PFSK-1 (cell line): ENCODE measurements around the gene NACC1.

ENCODE experiments used
- FOXP2 ChIP-seq: optimal IDR thresholded peaks from 2 replicates; pipeline ENCODE3; 2011; ENCODE audit warnings: borderline replicate concordance, control low read depth, inconsistent platforms; ENCODE audit not compliant: insufficient read depth; ENCODE audit errors: extremely low read length, extremely low read depth
- POLR2AphosphoS5 ChIP-seq: IDR thresholded peaks from 2 replicates; pipeline ENCODE4 v1.6.1; 2012; ENCODE audit warnings: low read depth, mild to moderate bottlenecking, control low read depth, low read length, moderate library complexity
- SIN3A ChIP-seq: IDR thresholded peaks from 2 replicates; pipeline ENCODE4 v1.6.1; 2012; ENCODE audit warnings: mild to moderate bottlenecking, low read length, moderate library complexity, borderline replicate concordance; ENCODE audit not compliant: insufficient read depth
- TAF1 ChIP-seq: IDR thresholded peaks from 2 replicates; pipeline ENCODE4 v1.6.1; 2012; ENCODE audit warnings: low read length, control low read depth, borderline replicate concordance; ENCODE audit not compliant: insufficient read depth
- TF ChIP-seq, protein P1 (sequence below), 2 experiments: IDR thresholded peaks; 2 replicates each; pipeline versions ENCODE4 v1.6.1 to v1.8.0; 2011 to 2012; ENCODE audit warnings: low read depth in 2 of 2, low read length in 2 of 2, control low read depth in 1 of 2, inconsistent platforms in 1 of 2, mild to moderate bottlenecking in 1 of 2, moderate library complexity in 1 of 2; ENCODE audit not compliant: insufficient read depth in 1 of 2

NACC1 gene

GRCh38 chr19:13097463-13098258 is 20.4 kb upstream of the NACC1 start:
- TF ChIP-seq TAF1: no peak
- no peak for TF ChIP-seq SIN3A
- TF ChIP-seq, protein P1, sequence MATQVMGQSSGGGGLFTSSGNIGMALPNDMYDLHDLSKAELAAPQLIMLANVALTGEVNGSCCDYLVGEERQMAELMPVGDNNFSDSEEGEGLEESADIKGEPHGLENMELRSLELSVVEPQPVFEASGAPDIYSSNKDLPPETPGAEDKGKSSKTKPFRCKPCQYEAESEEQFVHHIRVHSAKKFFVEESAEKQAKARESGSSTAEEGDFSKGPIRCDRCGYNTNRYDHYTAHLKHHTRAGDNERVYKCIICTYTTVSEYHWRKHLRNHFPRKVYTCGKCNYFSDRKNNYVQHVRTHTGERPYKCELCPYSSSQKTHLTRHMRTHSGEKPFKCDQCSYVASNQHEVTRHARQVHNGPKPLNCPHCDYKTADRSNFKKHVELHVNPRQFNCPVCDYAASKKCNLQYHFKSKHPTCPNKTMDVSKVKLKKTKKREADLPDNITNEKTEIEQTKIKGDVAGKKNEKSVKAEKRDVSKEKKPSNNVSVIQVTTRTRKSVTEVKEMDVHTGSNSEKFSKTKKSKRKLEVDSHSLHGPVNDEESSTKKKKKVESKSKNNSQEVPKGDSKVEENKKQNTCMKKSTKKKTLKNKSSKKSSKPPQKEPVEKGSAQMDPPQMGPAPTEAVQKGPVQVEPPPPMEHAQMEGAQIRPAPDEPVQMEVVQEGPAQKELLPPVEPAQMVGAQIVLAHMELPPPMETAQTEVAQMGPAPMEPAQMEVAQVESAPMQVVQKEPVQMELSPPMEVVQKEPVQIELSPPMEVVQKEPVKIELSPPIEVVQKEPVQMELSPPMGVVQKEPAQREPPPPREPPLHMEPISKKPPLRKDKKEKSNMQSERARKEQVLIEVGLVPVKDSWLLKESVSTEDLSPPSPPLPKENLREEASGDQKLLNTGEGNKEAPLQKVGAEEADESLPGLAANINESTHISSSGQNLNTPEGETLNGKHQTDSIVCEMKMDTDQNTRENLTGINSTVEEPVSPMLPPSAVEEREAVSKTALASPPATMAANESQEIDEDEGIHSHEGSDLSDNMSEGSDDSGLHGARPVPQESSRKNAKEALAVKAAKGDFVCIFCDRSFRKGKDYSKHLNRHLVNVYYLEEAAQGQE (IDR thresholded peaks at IDR 0.05; ENCODE audit: insufficient read depth in 1 of 2, low read depth in 2 of 2, low read length in 2 of 2): no peak
- no peak for TF ChIP-seq POLR2AphosphoS5
- no peak for TF ChIP-seq FOXP2

- no peak for TF ChIP-seq SIN3A
- TF ChIP-seq, protein P1 (IDR thresholded peaks at IDR 0.05; ENCODE audit: insufficient read depth in 1 of 2, low read depth in 2 of 2, low read length in 2 of 2): no peak
- no peak for TF ChIP-seq FOXP2
- TF ChIP-seq TAF1: no peak
- TF ChIP-seq POLR2AphosphoS5: no peak
Observed at GRCh38 chr19:13098277-13099072, 19.6 kb upstream of the NACC1 start.

DNA sequence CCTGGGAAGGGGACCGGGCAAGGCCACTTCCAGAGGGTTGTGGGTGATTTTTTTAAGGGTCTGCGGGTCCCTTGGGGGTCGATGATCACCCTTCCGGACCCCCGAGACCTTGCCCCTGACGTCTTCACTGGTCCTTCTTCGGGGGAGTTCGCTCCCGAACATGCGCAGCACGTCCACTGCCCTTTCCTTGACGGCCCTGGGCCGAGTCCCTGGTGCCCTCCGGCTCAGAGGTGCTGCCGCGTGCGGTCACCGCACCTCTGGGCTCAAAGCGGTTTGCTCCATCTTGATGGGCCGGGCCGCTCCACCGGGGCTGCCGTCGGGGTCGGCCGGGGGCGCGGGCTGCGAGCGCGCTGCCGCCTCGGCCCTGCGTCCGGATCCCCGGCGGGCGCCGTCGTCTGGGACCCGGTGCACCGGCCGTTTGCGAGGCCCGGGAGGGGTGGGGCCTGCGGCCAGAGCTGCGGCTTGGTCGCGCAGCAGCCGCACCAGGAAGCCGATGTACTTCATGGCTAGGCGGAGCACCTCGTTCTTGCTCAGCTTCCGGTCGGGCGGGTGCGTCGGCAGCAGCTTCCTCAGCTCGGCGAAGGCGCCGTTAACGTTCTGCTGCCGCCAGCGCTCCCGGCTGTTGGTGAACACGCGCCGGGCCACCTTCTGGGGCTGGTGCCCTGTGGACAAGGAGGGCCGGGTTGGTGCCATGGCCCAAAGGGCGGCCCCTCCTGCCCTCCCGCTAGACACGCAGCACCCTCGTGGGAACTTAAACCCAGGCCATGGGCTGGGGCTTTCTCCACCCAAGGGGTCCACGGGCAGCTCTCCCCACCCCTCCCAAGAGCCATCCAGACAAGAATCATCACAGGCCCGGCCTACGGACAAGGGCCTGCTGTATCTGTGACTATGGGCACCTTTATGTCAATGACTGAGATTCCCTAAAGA is 18.7 kb upstream of the NACC1 start:
- TF ChIP-seq FOXP2: no peak

- TF ChIP-seq SIN3A: no peak
Observed at GRCh38 chr19:13100031-13100588, 18.0 kb upstream of the NACC1 start.

GRCh38 chr19:13100841-13101589 is 17.0 kb upstream of the NACC1 start:
- no peak for TF ChIP-seq SIN3A
- TF ChIP-seq FOXP2: no peak
- TF ChIP-seq TAF1: no peak
- TF ChIP-seq POLR2AphosphoS5: no peak
- TF ChIP-seq, protein P1 (IDR thresholded peaks at IDR 0.05; ENCODE audit: insufficient read depth in 1 of 2, low read depth in 2 of 2, low read length in 2 of 2): no peak
